RCC 7860 (cell line): ENCODE data around the gene PMFBP1.

Source experiments
- DNase-seq: peaks from one replicate; pipeline ENCODE4 v3.0.0-alpha.2; 2015; ENCODE audit warnings: low spot score
- FAIRE-seq: peaks from 2 replicates; lab custom pipeline; 2012; peaks lifted over from hg19 to GRCh38; lab: Jason Lieb, UNC

Gene PMFBP1

GRCh38 chr16:72187551-72187950, 15.6 kb upstream of the PMFBP1 start:
- no peak for DNase-seq
- FAIRE-seq, result no peak

DNA sequence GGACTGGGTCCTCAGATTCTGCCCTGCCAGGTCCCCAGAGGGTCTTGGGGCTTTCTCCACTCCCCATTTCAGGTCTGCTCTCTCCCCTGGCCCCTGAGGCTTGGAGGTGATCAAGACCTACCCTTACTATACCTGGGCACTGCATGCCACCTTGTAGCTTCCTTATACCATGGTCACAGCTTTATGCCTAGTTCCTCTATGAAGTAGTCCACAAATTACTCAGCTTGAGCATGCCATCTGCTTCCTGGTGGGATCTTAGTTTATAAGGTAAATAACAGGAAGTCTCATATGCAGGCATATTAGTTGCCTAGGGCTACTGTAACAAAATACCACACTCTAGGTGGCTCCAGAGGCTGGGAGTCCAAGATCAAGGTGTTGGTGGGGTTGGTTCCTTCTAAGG, 11.0 kb upstream of the PMFBP1 start:
- DNase-seq (no peak), FAIRE-seq (no peak)

DNA sequence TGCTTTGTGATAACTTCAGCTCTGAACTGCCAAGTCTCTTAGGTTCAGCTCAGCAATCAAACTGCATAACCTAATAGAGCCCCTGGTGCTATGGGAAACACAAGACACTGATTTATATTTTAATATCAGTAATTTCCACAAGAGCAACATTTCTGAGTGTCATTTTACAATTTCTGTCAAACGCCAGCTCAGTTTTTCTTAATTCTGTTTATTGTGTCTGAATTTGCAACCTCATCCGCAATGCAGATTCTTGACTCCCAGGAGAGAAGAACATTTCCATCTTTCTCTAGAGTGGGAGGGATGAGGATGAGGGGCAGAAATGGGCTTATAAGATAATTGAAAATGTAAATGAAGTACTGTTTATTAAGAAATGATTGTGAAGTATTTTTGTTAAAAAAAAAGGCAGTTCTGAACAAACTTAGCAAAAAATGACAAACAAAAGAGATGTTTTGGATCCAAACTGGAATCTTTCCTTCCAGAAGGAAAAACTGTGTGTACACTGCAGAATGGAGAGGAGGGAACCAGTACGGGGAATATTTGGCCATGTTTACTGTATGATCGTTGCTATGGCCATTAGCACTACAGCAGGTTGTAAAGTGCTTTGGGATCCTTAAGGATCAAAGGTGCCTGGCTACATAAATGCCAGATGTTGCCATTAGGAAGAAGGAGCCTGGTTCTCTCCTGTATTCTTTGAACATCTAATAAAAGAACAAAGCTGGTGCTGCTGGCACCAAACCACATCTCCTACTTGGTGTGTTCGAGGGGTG, 7.4 kb upstream of the PMFBP1 start:
- DNase-seq (no peak), FAIRE-seq (no peak)

- no peak for FAIRE-seq
- no peak for DNase-seq
Observed at GRCh38 chr16:72174726-72175125, 2.8 kb upstream of the PMFBP1 start.

DNA sequence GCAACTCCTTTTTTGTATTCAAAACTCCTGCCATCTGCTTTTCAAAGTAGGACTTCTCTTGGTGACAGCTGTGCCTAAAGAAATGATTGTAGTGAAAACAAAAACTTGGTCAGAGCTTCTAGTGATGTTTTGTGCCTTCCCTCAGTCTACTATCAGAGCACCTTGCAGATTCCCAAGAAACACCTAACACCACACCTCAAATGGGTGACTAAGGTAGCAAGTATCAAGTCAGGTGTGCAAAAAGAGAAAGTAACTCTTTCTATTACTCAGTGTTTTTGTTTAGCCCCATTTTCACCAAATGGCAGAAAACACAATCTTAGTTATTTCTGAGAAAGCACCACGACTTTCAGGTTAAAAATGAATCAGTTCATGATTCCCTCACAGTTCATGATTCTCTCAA, 2.0 kb upstream of the PMFBP1 start:
- no peak for FAIRE-seq
- DNase-seq, result no peak

- no peak for DNase-seq
- FAIRE-seq, result no peak
Observed at GRCh38 chr16:72171236-72171635, 719 bp downstream of the PMFBP1 start.

GRCh38 chr16:72169708-72170107, 2.2 kb downstream of the PMFBP1 start:
- FAIRE-seq, result no peak

GRCh38 chr16:72168365-72168764, 3.6 kb downstream of the PMFBP1 start:
- DNase-seq, result no peak
- no peak for FAIRE-seq

More at GRCh38 chr16:72169708-72170107, 2.2 kb downstream of the PMFBP1 start:
- no peak for DNase-seq

GRCh38 chr16:72166954-72167561, 4.9 kb downstream of the PMFBP1 start:
- DNase-seq, result no peak
- no peak for FAIRE-seq

- DNase-seq (no peak), FAIRE-seq (no peak)
Observed at GRCh38 chr16:72166151-72166550, 5.8 kb downstream of the PMFBP1 start.

GRCh38 chr16:72164691-72165090, 7.3 kb downstream of the PMFBP1 start:
- FAIRE-seq, result no peak
- no peak for DNase-seq

DNA sequence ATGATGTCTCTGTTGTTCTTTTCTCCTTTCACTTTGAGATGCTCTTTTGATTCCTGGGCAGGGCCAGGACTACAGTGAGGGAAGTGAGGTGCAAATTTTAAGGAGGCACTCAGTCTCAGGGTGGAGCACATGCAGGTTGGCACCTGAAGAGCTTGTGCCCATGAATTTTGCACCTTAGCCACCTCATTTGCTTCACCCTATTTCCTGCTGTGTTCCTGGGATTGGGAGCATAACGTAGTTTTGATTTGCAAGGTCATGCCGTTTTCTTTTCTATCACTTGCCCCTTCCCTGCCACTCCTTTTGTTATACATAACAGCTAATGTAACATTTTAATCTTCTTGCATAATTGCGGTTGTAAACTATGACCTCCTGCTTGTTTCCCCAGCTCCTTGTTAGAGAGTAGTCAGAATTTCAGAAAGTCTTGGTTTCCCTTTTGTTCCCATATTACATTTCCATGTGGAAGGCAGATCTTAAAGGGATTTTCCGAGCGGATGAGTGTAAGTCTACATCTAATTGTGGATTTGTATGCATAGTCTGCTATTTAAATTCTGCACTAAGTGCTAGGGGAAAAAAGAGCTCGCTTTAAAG, 9.8 kb downstream of the PMFBP1 start:
- DNase-seq, result no peak
- no peak for FAIRE-seq

DNA sequence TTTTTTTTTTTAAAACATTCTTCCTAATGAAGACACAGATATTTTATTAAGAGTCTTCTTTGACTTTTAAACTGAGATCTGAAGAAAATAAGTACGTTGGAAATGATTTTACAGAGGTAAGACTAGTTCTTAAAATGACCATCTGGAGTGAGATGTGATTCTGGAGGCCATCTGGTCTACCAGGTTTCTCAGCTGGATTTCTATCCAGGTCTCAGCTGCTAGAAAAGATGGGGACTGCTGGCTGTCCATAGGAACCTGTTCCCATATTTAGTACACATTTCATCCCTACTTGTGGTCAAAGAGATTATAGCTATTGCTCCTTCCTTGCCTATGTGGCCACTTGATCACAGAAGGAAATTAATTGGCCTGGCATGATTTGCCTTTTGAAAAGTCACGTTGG, 12.2 kb downstream of the PMFBP1 start:
- no peak for FAIRE-seq

GRCh38 chr16:72159386-72159785, 12.6 kb downstream of the PMFBP1 start:
- FAIRE-seq (no peak), DNase-seq (no peak)

More for the DNA sequence above, 12.2 kb downstream of the PMFBP1 start:
- DNase-seq, result no peak

DNA sequence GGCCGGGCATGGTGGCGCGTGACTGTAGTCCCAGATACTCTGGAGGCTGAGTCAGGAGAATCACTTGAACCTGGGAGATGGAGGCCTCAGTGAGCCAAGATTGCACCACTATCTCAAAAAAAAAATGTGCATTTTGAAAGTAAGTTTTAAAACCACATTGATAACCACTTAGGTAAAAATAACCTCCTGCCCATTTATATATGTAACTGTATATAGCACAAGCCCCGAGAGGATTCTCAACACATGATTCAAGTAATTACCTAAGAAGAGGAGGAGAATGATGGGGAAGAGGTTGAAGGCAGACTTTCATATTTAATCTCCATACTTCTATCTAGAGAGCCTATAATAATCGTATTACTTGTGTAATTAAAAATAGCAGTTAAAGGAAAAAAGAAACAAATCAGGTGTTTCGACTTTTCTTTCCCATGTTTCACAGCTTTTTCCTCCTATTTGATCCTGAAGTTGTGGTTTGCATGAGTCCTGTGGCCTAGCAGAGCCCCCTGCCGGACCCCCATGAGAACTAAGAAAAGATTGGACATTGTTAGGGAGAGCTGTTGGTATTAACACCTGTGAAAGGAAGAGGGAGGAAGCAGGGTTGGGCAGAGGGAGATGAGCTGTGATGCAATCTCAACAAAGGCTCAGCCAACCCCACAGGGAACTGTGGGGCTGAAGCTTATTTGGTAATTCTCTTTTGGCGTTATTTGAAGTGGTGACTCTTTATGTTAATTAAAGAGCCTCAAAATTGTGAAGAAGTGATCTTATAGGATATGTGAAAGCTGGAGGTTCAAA, 22.1 kb downstream of the PMFBP1 start:
- DNase-seq (no peak), FAIRE-seq (no peak)

- no peak for DNase-seq
- FAIRE-seq, result no peak
Observed at GRCh38 chr16:72142476-72142875, 29.5 kb downstream of the PMFBP1 start.

- FAIRE-seq, result no peak
- DNase-seq, result no peak
Observed at GRCh38 chr16:72139908-72140307, 32.0 kb downstream of the PMFBP1 start.

- no peak for FAIRE-seq
- DNase-seq, result no peak
Observed at GRCh38 chr16:72138064-72138572, 33.8 kb downstream of the PMFBP1 start.

DNA sequence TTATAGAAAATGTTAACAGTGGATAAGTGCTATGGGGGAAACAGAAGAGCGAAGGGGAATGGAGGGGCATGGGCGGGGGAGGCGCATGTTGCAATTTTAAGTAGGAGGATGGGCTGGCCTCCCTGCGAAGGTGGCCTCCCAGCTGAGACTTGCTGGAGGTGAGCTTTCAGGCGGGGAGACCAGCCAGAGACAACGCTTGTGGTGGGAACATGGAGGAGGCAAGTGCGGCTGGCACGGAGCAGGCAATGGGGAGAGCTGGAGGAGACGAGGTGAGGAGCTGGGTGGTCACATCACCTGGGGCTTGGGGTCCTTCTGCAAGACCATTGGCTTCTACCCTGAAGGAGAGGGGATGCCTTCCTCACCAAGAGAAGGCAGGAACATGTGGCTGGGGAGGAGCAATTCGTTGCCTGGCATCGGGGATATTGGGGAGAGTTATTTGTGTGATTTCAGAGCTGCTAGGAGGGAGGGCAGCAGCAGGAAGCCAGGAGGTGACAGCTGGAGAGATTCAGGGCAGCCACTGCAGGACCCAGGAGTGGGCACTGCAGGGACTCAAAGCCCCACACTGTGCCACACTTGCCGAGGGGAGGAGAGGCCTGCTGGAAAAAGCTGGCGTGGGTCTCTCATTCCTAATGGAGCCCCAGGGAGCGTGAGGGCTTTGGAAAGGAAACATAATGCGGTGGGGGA, 34.4 kb downstream of the PMFBP1 start:
- no peak for FAIRE-seq
- DNase-seq, result no peak

DNA sequence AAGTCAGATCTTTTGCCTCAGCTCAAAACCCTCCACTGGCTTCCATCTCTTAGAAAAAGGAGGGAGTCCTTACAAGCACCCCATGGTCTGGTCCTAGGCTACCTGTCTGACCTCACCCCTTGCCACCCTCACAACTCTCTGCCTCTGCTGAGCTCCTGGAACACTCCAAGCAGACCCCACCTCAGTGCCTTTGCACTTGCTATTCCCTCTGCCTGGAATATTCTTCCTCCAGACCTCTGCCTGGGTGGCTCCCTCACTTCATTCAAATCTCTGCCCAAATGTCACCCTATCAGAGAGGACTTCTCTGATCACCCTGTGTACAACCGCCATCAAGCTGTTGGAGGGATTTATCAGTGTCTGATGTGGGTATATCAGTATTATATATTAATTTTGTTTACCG, 37.4 kb downstream of the PMFBP1 start:
- DNase-seq, result no peak
- no peak for FAIRE-seq

DNA sequence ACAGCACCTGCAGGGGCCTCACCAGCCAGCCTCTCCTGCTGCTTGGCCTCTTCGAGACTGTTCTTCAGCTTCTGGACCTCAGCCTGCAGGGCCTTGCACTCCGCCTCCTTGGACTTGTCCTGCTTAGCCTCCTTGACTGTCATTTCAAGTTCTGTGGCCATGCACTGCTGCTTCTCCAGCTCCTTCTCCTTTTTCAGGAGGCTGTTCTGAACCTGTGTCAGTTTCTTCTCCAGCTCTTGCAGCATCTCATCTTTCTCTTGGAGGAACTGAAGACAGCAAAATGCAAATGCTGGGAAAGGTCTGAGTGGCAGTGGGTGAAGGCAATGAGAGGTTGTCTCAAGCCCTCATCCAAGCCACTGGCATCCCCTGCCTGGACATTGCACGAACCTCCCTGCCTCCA, 39.2 kb downstream of the PMFBP1 start:
- FAIRE-seq (no peak), DNase-seq (no peak)
